GM19328 (cell line): ENCODE results near the gene TM7SF2.

Experiments
- ATAC-seq: cut with Tn5 transposase; IDR thresholded peaks from one replicate; pipeline ENCODE4 v1.9.1; 2021; ENCODE audit warnings: mild to moderate bottlenecking, moderate library complexity; ENCODE audit not compliant: unreplicated experiment

Gene TM7SF2

GRCh38 chr11:65089621-65090020, 22.1 kb upstream of the TM7SF2 start:
- no peak for ATAC-seq

DNA sequence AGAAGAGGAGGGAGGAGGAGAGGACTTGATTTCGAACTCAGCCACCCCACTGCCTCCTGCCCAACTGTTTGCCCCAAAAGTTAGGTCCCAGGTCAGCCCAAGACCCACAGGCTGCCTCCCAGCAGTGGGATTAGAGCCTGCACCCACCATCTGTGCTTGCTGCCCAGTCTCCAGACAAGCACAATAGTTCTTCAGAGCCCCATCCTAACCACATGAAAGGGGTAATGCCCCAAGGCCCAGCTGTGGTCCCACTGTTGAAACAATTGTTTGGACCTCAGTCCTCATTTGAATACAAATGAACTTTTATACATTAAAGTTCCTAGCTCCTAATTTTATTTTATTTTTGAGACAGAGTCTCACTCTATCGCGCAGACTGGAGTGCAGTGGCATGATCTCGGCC, 21.0 kb upstream of the TM7SF2 start:
- ATAC-seq = no peak

DNA sequence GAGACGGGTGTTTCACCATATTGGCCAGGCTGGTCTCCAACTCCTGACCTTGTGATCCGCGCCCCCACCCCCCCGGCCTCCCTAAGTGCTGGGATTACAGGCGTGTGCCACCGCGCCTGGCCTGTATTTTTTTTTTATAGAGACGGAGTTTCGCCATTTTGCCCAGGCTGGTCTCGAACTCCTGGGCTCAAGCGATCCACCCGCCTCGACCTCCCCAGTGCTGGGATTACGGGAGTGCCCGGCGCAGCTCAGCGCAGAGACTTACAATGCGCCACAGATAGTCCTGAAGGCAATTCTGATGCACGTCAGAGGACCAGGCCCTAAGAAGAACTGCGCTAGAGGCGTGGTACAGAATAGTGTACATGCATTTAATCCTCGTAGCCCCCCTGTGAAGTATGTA, 16.2 kb upstream of the TM7SF2 start:
- no peak for ATAC-seq

DNA sequence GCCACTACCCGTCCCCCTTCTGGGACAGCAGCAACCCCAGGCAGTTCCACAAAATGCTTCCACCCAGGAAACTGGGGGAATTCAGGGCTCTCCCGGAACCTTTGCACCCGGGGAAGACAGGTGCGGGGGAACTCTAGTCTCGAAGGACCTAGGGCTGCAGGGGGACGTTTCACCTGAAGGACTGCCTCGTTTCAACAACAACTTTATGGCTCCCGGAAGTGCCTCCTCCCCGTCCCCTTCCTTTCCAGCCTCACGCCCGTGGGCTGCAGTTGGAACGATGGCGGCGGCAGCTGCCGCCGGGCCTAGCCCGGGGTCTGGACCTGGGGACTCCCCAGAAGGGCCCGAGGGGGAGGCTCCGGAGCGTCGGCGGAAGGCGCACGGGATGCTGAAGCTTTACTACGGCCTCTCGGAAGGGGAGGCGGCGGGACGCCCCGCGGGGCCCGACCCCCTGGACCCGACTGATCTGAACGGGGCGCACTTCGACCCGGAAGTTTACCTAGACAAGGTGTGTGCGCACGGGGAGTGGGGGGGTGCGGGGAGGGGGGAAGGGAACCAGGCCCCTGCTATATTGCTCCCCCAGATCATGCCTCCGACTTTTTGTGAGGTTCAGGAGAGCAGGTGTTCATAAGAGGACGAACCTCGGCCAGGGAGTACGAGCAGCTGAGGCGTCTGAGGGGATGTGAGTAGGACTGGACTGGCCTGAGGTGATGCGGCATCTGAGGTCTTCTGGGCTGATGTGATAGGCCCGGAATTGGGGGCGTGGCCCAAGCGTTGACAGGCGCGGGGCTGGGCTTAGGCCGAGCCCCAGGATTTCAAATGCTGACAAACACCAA, 15.5 kb upstream of the TM7SF2 start, which contains the start of gene VPS51:
TSS of gene VPS51 (plus strand) at position 241 of the 833 bp plus-strand sequence. CDS start at position 278, 37 bp downstream.
- peak; percentile 71 for ATAC-seq

GRCh38 chr11:65096926-65097325, 14.7 kb upstream of the TM7SF2 start:
- no peak for ATAC-seq

DNA sequence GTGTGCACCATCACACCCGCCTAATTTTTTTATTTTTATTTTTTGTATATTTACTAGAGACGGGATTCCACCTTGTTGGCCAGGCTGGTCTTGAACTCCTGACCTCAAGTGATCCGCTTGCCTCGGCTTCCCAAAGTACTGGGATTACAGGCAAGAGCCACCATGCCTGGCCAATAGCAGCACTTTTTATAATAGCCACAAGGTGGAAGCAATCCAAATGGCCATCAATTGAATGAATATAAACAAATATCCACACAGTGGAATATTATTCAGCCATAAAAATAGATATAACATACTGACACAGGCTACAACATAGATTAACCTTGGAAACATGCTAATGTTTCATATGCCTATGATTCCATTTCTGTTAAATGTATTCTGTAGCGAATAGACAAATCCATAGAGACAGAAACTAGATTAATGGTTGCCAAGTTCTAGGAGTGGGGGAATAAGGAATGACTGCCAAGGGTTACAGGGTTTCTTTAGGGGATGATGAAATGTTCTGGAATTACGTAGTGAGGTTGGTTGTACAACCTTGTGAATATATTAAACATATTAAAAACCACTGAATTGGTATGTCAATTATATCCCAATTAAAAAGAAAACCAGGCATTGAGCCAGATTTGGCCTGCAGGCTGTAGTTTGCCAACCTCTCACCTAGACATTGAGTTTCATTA, 10.9 kb upstream of the TM7SF2 start:
- ATAC-seq = no peak

DNA sequence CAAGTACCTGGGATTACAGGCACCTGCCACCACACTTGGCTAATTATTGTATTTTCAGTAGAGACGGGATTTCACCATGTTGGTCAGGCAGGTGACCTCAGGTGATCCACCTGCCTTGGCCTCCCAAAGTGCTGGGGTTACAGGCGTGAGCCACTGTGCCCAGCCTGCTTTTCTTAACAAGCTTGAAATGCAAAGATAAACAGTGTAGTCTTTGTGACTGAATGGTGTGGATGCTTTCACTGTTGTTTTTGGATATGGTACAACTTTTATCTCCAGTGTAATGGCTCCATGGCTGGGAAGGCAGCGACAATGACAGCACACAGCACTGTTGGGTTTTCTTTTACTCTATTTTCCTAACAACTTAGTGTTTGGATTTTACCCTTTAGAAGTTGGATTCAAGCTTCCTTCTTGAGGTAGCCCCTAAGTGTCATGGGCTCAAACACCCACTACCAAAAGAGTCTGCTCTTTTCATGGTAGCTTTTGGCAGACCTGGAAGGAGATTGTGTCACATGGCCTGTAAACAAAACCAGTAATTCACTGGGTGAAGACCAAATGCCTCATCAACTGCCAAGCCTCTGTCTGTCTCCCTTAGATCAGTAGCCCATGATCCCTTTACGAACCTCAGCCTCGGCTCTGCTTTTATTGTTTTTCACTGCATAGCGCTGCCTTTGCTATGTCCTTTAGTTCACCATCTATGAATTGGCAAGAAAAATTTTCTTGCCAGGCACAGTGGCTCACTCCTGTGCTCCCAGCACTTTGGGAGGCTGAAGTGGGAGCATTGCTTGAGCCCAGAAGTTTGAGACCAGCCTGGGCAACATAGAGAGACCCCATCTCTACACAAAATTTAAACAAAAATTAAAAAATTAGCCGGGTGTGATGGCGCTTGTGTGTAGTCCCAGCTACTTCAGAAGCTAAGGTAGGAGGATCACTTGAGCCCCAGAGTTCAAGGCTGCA, 9.3 kb upstream of the TM7SF2 start:
- ATAC-seq = no peak

GRCh38 chr11:65103476-65103875, 8.2 kb upstream of the TM7SF2 start:
- ATAC-seq = no peak

DNA sequence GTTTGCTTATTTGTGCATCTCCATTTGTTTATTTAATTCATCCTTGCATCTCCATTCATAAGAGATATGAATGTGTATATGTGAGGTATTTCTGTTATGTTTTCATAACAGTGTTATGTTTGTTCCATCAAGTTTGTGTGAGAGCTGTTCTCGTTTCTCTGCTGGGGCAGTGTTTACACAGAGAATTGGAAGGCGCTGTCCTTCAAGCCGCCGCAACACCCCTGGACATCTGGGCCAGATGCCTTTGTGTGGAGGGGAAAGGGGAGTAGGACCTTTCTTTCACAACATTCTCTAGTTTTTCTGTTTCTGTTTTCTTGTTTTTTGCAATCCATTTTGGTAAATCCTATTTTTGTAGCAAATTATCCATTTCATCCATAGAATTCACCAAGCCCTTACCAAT, 7.0 kb upstream of the TM7SF2 start:
- ATAC-seq = no peak

GRCh38 chr11:65107078-65107477, 4.6 kb upstream of the TM7SF2 start:
- no peak for ATAC-seq

GRCh38 chr11:65107751-65108468, 3.8 kb upstream of the TM7SF2 start:
- no peak for ATAC-seq

- ATAC-seq = no peak
Measured at GRCh38 chr11:65108469-65109123, 3.1 kb upstream of the TM7SF2 start.

DNA sequence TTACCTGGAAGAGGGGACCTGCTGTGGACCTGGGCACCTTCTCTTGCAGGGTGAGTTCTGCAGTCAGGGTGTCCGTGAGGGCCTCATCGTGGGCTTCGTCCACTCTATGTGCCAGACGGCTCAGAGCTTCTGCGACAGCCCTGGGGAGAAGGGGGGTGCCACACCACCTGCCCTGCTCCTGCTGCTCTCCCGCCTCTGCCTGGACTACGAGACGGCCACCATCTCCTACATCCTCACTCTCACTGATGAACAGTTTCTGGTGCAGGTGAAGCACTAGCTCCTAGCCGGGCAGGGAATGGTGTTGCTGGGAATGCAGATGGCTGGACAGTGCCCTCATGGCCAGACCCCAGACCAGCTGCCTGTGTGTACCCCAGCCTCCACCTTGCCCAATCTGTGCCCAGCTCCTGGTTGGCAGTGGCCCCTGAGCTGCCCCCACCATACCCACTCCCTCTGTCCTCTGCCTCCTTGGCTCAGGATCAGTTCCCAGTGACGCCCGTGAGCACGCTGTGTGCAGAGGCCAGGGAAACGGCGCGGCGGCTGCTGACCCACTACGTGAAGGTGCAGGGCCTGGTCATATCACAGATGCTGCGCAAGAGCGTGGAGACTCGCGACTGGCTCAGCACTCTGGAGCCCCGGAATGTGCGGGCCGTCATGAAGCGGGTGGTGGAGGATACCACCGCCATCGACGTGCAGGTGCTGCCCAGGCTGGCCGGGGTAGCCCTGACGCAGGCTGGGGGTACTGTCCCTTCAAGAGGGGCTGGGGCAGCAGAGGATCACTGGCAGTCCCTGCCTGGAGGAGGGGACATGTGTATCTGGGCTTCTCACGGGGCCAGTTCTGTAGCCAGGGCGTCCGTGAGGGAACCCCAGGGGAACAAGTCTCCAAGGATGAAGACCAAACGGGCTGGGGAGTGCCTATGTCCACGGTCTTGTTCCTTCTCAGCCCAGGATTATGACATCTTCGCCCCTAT, 2.2 kb upstream of the TM7SF2 start:
- ATAC-seq = no peak

DNA sequence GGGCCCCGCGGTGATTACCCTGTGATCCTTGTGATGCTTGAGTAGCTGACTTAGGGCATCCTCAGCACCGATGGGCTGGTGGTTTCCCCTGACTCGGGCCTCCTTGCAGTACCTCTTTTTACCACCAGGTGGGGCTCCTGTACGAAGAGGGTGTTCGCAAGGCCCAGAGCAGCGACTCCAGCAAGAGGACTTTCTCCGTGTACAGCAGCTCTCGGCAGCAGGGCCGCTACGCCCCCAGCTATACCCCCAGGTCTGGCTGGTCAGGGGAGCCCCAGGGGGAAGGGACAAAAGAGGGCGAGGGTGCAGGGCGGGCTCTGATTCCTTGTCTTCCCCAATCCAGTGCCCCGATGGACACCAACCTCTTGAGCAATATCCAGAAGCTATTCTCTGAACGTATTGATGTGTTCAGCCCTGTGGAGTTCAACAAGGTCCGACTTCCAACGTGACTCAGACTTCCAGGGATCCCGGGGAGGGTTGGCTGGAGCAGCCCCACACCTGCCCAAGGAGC, 1.3 kb upstream of the TM7SF2 start:
- no peak for ATAC-seq

- no peak for ATAC-seq
Measured at GRCh38 chr11:65111159-65111743, 421 bp upstream of the TM7SF2 start.

DNA sequence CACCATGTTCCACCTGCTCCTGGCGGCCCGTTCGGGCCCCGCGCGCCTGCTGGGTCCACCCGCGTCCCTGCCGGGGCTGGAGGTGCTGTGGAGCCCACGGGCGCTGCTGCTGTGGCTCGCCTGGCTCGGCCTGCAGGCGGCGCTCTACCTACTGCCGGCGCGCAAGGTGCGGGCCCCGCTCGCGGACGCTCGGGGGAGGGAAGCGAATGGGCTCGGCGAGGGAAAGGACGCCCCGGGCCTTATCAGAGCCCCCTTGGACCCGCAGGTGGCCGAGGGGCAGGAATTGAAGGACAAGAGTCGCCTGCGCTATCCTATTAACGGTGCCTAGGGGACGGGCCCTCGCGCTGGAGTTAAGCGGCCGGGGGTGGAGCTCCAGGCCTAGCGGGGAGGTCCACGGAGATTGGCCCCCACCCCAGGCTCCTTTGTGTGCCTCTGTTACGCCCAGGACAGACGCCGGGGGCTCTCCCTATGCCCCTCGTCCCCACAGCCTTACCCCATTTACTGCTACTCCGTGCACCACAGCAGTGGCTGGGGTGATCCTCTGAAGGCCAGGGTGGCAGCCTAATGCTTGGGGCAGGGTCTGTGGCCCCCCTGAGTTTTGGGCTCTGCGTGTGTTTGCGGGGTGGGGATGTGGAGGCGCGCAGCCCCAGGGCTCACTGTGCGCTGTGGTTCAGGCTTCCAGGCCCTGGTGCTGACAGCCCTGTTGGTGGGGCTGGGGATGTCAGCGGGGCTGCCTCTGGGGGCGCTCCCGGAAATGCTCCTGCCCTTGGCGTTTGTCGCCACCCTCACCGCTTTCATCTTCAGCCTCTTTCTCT, 1.1 kb downstream of the TM7SF2 start:
- no peak for ATAC-seq

DNA sequence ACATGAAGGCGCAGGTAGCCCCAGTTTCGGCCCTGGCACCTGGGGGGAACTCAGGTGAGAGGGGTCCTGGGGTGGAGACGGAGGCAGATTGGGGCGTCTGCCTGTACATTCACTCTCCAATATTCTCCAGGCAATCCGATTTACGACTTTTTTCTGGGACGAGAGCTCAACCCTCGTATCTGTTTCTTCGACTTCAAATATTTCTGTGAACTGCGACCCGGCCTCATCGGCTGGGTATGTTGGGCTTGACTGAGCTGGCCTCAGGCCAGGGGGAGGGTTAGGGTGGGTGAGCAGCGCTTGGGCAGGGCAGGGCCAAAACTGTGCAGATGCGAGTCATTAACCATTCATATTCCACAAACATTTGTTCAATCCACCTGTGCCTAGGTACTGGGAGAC, 1.7 kb downstream of the TM7SF2 start:
- ATAC-seq = no peak
